ENCODE measurements around the gene PPP2R5B. TPM values are rescaled to one million over a fixed set of nuclear protein-coding genes. Genes with fewer than 3 reads are reported as not detected.

The PPP2R5B gene
- total RNA-seq = 10 to 100 TPM; 11.2 to 11.7 TPM
- 7.8 TPM for polyA plus RNA-seq

DNA sequence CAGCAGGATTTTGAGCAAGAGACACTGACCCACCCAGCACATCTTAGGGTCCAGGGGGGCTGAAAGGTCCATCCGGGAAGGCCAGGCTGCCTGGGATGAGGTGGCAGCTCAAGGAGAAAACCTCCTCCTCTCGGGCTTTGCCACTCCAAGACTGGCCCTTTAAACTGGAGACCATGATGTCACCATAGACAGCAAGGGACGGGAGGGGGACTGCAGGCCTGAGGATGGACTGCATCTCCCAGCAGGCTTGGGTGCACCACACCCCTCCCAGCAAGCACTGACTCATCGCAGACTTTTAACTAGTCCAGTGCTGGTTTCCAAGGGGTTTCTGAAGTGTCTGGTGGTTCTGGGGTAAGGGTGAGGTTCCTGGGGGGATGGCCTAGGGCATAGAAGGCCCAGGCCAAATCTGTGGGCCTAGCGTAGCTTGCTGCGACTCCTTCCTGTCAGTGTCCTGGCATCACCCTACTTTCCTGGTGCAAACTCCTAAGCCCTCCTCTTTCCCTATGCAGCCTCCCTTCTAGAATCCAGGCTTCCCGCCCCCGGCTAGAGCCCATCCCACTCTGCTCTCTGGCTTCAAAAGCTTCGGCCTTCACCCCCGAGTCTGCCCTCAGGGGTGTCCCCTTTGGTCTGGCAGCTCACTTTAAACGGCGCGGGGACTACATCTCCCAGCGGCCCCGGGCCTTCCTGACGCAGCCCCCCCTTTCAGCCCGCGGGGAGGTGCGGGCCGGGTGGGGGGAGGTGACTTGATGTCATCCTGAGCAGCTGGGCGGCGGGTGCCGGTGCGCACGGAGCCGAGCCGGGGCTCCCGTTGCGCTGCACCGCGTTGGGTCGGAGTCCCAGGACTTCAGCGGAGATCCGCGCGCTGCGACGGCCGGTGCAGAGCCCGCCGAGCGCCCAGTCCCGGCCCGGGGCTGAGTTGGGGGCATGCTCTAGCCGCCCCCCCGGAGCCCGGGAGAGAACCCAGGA, at the start of gene PPP2R5B:
TSS of gene PPP2R5B (plus strand) at position 746 of the 966 bp plus-strand sequence. CDS start 1,046 bp downstream, outside the sequence.
- H3K27ac Mint-ChIP-seq = peak within 1 kb of the TSS; percentile 89 to 100 (median 99)
- POLR2A ChIA-PET = interaction anchor here (0.6 to 2.4 kb wide), 12 partner anchors 8 to 573 kb away, joined by 3 to 9 read pairs (median 4); partner anchors contain the start of genes ARL2, FAU and MRPL49
- Histone ChIP-seq H3K27me3 (ENCODE audit: insufficient read depth, low read length, poor library complexity, severe bottlenecking) (no peaks in the 10 kb centered on the region), H3K4me1 (ENCODE audit: insufficient read depth, low read length) (peaks cover 21% of the 10 kb centered on the region), H3K9me3 (ENCODE audit: low read length) (no peaks in the 10 kb centered on the region), H3K4me3 (ENCODE audit: low read length) (peak within 1 kb of the TSS; percentile 79), H3K27ac (ENCODE audit: low read depth, low read length) (peak within 1 kb of the TSS; percentile 80), H3K36me3 (ENCODE audit: insufficient read depth, low read length) (no peaks in the 10 kb centered on the region)
- no peaks in the 10 kb centered on the region for H3K27me3 Mint-ChIP-seq
- H3K4me1 Mint-ChIP-seq = peaks cover 9 to 18% (median 11%) of the 10 kb centered on the region in 3 donors
- H3K36me3 Mint-ChIP-seq = peaks cover 0 to 16% (median 0%) of the 10 kb centered on the region in 3 donors
- no peaks in the 10 kb centered on the region for H3K9me3 Mint-ChIP-seq
- DNase-seq = peak; percentile 86 to 93 (median 89)
- CTCF ChIA-PET = interaction anchor here (0.8 to 1.3 kb wide), 4 partner anchors 12 to 188 kb away, joined by 3 to 5 read pairs (median 4); partner anchors contain the start of gene TM7SF2
- H3K4me3 Mint-ChIP-seq = peak within 1 kb of the TSS; percentile 90 to 97 (median 95)

DNA sequence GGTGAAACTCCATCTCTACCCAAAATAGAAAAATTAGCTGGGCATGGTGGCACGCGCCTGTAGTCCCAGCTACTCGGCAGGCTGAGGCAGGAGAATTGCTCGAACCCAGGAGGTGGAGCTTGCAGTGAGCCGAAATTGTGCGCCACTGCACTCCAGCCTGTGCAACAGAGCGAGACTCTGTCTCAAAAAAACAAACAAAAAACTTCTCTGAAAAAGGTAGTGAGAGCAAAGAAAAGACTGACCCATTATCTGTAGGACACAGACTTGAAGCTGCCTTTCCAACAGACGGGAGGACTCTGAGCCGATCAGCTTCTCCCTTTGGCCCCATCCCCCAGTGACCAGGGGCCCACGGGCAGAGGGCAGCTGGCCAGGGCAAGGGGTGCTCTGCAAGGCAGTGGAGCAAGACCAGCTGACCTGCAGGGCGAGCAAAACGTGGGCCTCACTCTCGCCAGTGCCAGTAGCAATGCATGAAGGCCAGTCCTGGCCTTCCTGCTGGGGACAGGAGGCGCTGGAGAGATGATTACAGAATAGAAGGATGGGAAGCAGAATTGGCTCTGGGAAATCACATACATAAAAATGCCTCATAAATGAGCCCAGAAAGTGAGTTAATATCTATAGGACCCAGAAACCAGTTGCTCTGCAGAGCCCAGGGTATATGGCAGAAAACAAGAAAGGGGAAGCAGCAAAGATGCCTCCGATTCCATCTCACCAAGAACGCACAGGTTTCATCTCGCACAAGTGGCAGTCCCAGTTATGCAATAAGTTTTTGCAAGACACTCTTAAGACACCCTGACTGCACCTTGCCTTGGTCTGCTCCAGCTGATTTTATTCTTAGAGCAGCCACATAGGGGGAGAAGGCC, 48.9 kb upstream of the PPP2R5B start:
- peak overlapping the region; percentile 98 to 100 (median 99) for H3K4me3 Mint-ChIP-seq
- peak overlapping the region; percentile 76 for H3K27ac ChIP-seq (ENCODE audit: low read depth, low read length)
- no peaks in the 10 kb centered on the region for H3K9me3 Mint-ChIP-seq
- DNase-seq = no peak
- POLR2A ChIA-PET = interaction anchor here (0.7 to 14.7 kb wide), 5 partner anchors 8 to 100 kb away, joined by 3 to 569 read pairs (median 3); partner anchors contain the start of gene PPP2R5B
- H3K4me3 ChIP-seq (ENCODE audit: low read length) = peak overlapping the region; percentile 99
- no peaks in the 10 kb centered on the region for H3K9me3 ChIP-seq (ENCODE audit: low read length)
- H3K27me3 ChIP-seq (ENCODE audit: insufficient read depth, low read length, poor library complexity, severe bottlenecking) = no peaks in the 10 kb centered on the region
- peaks cover 79% of the 10 kb centered on the region for H3K4me1 ChIP-seq (ENCODE audit: insufficient read depth, low read length)
- CTCF ChIA-PET = interaction anchor here (1.2 to 29.6 kb wide), 7 partner anchors 9 to 21 kb away, joined by 5 to 1256 read pairs (median 10); partner anchors contain the start of gene CDC42BPG
- peaks cover 0 to 10% of the 10 kb centered on the region in 2 donors for H3K27me3 Mint-ChIP-seq
- H3K27ac Mint-ChIP-seq = peak overlapping the region; percentile 92 to 99 (median 96)
- peaks cover 40% of the 10 kb centered on the region for H3K36me3 ChIP-seq (ENCODE audit: insufficient read depth, low read length)
- peaks cover 11 to 74% (median 17%) of the 10 kb centered on the region in 3 donors for H3K36me3 Mint-ChIP-seq
- peaks cover 74 to 78% (median 78%) of the 10 kb centered on the region in 3 donors for H3K4me1 Mint-ChIP-seq

DNA sequence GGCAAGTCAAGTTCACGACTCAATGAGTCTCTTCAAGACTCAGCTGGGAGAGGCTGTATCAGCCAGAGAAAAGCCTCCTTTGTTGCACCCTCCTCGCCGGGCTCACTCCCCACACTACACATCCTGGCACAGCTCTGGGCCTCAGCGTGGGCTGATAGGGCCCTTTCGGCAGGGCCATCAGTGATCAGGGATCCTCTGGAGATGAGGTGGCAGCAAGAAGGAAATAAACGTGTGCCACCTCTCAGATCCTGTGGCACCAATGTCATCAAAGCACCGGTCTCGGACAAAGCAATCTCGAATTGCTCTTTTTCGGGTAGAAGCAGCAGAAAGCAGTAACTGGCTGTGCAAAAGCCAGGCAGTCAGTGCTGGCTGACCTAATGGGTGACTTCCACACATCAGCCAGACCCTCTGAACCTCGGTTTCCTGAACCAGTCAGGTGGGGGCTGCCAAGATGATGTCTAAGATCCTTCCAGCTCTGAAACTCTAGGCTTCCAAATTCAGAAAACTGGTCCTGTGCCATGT, 48.2 kb upstream of the PPP2R5B start:
- Mint-ChIP-seq H3K4me1 (peaks cover 74 to 79% (median 78%) of the 10 kb centered on the region in 3 donors), H3K27ac (peak overlapping the region; percentile 92 to 99 (median 96)), H3K27me3 (peaks cover 0 to 10% of the 10 kb centered on the region in 2 donors), H3K9me3 (no peaks in the 10 kb centered on the region), H3K36me3 (peaks cover 11 to 67% (median 16%) of the 10 kb centered on the region in 3 donors), H3K4me3 (peak overlapping the region; percentile 98 to 100 (median 99))
- H3K4me1 ChIP-seq (ENCODE audit: insufficient read depth, low read length) = peaks cover 79% of the 10 kb centered on the region
- peak in 1 of 5 donors; percentile 31 for DNase-seq
- POLR2A ChIA-PET = interaction anchor here (1.9 to 14.7 kb wide), 2 partner anchors 18 to 98 kb away, joined by 8 to 569 read pairs; partner anchors contain the start of gene SF1
- H3K27me3 ChIP-seq (ENCODE audit: insufficient read depth, low read length, poor library complexity, severe bottlenecking) = no peaks in the 10 kb centered on the region
- H3K4me3 ChIP-seq (ENCODE audit: low read length) = peak overlapping the region; percentile 99
- CTCF ChIA-PET = interaction anchor here (2.1 to 29.6 kb wide), 5 partner anchors 11 to 22 kb away, joined by 6 to 1256 read pairs (median 24); partner anchors contain the start of gene CDC42BPG
- no peaks in the 10 kb centered on the region for H3K9me3 ChIP-seq (ENCODE audit: low read length)
- peak overlapping the region; percentile 76 for H3K27ac ChIP-seq (ENCODE audit: low read depth, low read length)
- peaks cover 38% of the 10 kb centered on the region for H3K36me3 ChIP-seq (ENCODE audit: insufficient read depth, low read length)

DNA sequence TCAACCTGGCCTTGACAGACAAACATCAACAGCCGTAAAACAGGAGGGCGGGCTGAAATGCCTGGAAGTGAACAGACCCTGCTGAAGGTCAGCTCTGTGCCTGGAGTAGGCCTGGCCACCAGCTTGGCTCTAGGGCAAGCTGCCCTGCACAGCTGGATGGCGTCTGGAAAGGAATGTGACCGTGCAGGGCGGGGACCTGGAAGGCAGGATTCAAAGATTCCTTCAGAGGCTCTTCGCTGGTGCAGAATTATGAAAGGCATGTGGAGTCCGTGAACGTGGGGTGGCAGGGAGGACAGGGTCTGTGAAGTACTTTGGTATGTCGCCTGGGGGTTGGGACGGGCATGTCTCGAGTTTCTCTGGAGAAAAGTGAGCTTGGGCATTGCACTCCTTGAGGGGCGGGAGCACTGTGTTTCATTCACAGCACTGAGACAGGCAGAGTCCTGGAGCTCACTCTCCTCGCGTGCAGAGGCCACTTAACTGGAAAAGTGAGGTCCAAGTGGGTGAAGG, 47.6 kb upstream of the PPP2R5B start:
- Histone ChIP-seq H3K36me3 (ENCODE audit: insufficient read depth, low read length) (peaks cover 32% of the 10 kb centered on the region), H3K27ac (ENCODE audit: low read depth, low read length) (peak overlapping the region; percentile 76), H3K4me1 (ENCODE audit: insufficient read depth, low read length) (peaks cover 76% of the 10 kb centered on the region), H3K4me3 (ENCODE audit: low read length) (peak overlapping the region; percentile 99), H3K27me3 (ENCODE audit: insufficient read depth, low read length, poor library complexity, severe bottlenecking) (no peaks in the 10 kb centered on the region), H3K9me3 (ENCODE audit: low read length) (no peaks in the 10 kb centered on the region)
- no peak for DNase-seq
- ChIA-PET POLR2A (interaction anchor here (0.8 to 14.7 kb wide), 4 partner anchors 18 to 241 kb away, joined by 3 to 569 read pairs (median 6); partner anchors contain the start of genes ARL2, SF1 and ZNHIT2), CTCF (interaction anchor here (0.7 to 29.6 kb wide), 4 partner anchors 11 to 240 kb away, joined by 3 to 1256 read pairs (median 34); partner anchors contain the start of genes CDC42BPG and ZNHIT2)
- Mint-ChIP-seq H3K4me3 (peak overlapping the region; percentile 98 to 100 (median 99)), H3K4me1 (peaks cover 72 to 76% (median 76%) of the 10 kb centered on the region in 3 donors), H3K27ac (peak overlapping the region; percentile 92 to 99 (median 96)), H3K9me3 (no peaks in the 10 kb centered on the region), H3K36me3 (peaks cover 11 to 62% (median 14%) of the 10 kb centered on the region in 3 donors), H3K27me3 (peaks cover 0 to 10% of the 10 kb centered on the region in 2 donors)

DNA sequence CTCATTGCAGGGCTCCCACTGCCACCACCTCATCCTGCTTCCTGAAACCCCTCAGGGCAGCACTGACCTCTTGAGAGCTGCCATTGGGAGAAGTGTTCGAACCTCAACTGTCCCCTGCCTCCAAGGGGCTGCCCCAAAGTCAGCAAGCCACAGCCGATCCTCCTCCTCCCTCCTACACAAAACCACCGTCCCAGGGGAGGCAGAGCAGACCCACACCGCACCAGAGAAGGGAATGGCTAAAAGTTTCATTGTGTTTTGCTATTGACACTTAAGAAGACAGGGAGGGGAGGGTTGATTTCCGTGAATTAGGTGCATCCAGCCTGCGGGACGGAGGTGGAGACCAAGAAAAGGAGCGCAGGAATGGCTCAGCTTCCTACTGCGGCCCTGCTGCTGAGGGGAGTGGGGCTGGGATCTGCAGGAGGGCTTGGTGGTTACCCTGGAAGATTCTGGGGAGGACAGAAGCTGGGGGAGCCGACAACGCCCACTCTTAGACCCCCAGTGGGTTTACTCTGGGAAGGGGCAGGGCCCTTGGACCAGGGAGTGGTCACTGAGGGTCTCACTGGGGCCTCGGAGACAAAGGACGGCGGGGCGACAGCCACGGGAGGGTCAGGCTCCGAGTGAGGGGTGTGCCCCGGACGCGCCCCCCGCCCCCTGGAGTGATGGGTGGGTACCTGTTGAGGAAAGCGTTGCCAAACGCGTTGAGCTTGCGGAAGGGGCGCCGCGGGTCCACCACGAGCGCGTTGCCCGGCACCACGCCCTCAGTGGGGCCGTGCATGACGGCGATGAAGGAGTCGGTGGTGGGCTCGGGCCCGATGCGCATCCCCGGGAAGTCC, 46.9 kb upstream of the PPP2R5B start:
- Mint-ChIP-seq H3K27ac (peak overlapping the region; percentile 91 to 99 (median 96)), H3K9me3 (no peaks in the 10 kb centered on the region), H3K4me3 (peak overlapping the region; percentile 98 to 100 (median 99)), H3K27me3 (peaks cover 0 to 10% of the 10 kb centered on the region in 2 donors), H3K36me3 (peaks cover 10 to 55% (median 13%) of the 10 kb centered on the region in 3 donors), H3K4me1 (peaks cover 67 to 70% (median 68%) of the 10 kb centered on the region in 3 donors)
- CTCF ChIA-PET = interaction anchor here (0.7 to 29.6 kb wide), 4 partner anchors 10 to 240 kb away, joined by 3 to 1256 read pairs (median 34); partner anchors contain the start of genes CDC42BPG and ZNHIT2
- peak overlapping the region; percentile 76 for H3K27ac ChIP-seq (ENCODE audit: low read depth, low read length)
- POLR2A ChIA-PET = interaction anchor here (0.6 to 14.7 kb wide), 12 partner anchors 9 to 785 kb away, joined by 3 to 569 read pairs (median 4); partner anchors contain the start of genes ARL2, CDC42BPG, RELA and SF1
- peak in 1 of 5 donors; percentile 29 for DNase-seq
- H3K9me3 ChIP-seq (ENCODE audit: low read length) = no peaks in the 10 kb centered on the region
- H3K27me3 ChIP-seq (ENCODE audit: insufficient read depth, low read length, poor library complexity, severe bottlenecking) = no peaks in the 10 kb centered on the region
- peaks cover 27% of the 10 kb centered on the region for H3K36me3 ChIP-seq (ENCODE audit: insufficient read depth, low read length)
- peaks cover 69% of the 10 kb centered on the region for H3K4me1 ChIP-seq (ENCODE audit: insufficient read depth, low read length)
- H3K4me3 ChIP-seq (ENCODE audit: low read length) = peak overlapping the region; percentile 99

DNA sequence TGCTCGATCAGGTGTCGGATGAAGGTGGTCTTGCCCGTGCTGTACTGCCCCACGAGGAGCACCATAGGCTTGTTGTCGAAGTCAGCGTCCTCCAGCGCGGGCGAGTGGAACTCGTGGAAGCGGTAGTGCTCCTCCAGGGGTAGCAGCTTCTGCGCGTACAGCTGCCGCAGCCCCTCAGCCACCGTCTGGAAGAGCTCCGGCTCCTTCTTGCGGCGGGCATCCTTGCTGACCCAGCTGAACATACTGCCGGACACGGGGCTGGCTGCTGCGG, 46.3 kb upstream of the PPP2R5B start:
- Mint-ChIP-seq H3K4me3 (peak overlapping the region; percentile 98 to 100 (median 99)), H3K4me1 (peaks cover 62 to 67% (median 63%) of the 10 kb centered on the region in 3 donors), H3K36me3 (peaks cover 6 to 50% (median 8%) of the 10 kb centered on the region in 3 donors), H3K9me3 (no peaks in the 10 kb centered on the region), H3K27ac (peak overlapping the region; percentile 91 to 99 (median 96)), H3K27me3 (peaks cover 0 to 10% of the 10 kb centered on the region in 2 donors)
- Histone ChIP-seq H3K9me3 (ENCODE audit: low read length) (no peaks in the 10 kb centered on the region), H3K27ac (ENCODE audit: low read depth, low read length) (peak overlapping the region; percentile 76), H3K4me1 (ENCODE audit: insufficient read depth, low read length) (peaks cover 63% of the 10 kb centered on the region), H3K4me3 (ENCODE audit: low read length) (peak overlapping the region; percentile 99), H3K36me3 (ENCODE audit: insufficient read depth, low read length) (peaks cover 21% of the 10 kb centered on the region), H3K27me3 (ENCODE audit: insufficient read depth, low read length, poor library complexity, severe bottlenecking) (no peaks in the 10 kb centered on the region)
- no peak for DNase-seq
- CTCF ChIA-PET = interaction anchor here (4.0 to 29.6 kb wide), 3 partner anchors 9 to 23 kb away, joined by 24 to 1256 read pairs (median 44); partner anchors contain the start of gene CDC42BPG
- POLR2A ChIA-PET = interaction anchor here (0.6 to 14.7 kb wide), 11 partner anchors 9 to 784 kb away, joined by 3 to 569 read pairs (median 5); partner anchors contain the start of genes CDC42BPG, RELA, SF1 and ZNHIT2
